ENCODE data around the gene OCIAD1.

DNA sequence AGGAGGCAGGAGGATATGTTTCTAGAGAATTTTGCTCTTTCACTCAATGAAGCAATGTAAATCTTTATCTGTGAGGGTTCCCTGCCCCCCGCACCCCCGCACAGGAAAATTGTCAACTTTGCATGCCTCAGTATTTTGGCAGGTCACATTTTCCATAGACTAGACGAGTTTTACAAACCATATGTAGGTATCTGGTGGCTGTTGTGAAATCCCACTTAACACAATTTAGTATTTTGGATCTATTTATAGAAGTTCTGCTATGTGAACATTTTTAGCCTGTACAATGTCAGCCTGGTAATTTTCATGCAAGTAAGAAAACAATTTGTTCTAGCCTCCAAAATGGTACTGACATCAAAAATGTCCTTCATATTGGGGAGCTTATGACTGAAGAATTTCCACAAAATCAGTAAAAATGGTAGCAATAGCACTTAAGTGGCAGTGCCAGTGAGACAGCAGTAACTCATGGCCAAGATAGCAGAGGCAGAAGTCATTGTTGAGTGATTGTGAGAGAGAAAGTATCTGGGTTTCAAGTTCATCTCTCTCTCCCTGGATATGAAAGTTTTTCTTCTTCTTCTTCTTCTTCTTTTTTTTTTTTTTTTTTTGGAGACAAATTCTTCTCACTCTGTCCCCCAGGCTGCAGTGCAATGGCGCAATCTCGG, 38.4 kb upstream of the OCIAD1 start:
- TF ChIP-seq GATA2 (IDR thresholded peaks at IDR 0.05; ENCODE audit: low read depth, low read length) (no peak), GATA3 (IDR thresholded peaks at IDR 0.05; ENCODE audit: low read depth, low read length) (no peak)

Measured in SH-SY5Y (cell line).